ENCODE results near the gene CABLES1.

The CABLES1 gene

GRCh38 chr18:23188068-23188760 is 52.9 kb downstream of the CABLES1 start:
- no peak for DNase-seq (ENCODE audit: extremely low spot score)
- POLR2A ChIA-PET: no interaction called here
- CTCF ChIA-PET: no interaction called here
- TF ChIP-seq ARNT (IDR thresholded peaks at IDR 0.05) (no peak), CTBP1 (IDR thresholded peaks at IDR 0.05; ENCODE audit: borderline replicate concordance) (no peak), ZNF384 (IDR thresholded peaks at IDR 0.05) (no peak), FOXK2 (IDR thresholded peaks at IDR 0.05) (no peak), ELF4 (IDR thresholded peaks at IDR 0.05) (no peak), BHLHE40 (IDR thresholded peaks at IDR 0.05; ENCODE audit: borderline replicate concordance) (no peak), SP1 (IDR thresholded peaks at IDR 0.05) (no peak), TARDBP (IDR thresholded peaks at IDR 0.05) (no peak), SUZ12 (IDR thresholded peaks at IDR 0.05) (no peak), HDGF (IDR thresholded peaks at IDR 0.05; ENCODE audit: borderline replicate concordance) (no peak), FOXM1 (IDR thresholded peaks at IDR 0.05; ENCODE audit: borderline replicate concordance) (no peak), LEF1 (IDR thresholded peaks at IDR 0.05; ENCODE audit: borderline replicate concordance) (no peak), NFRKB (IDR thresholded peaks at IDR 0.05) (no peak), FOXA1 (IDR thresholded peaks at IDR 0.05) (no peak), L3MBTL2 (conservative IDR thresholded peaks at IDR 0.05) (no peak)
- TF ChIP-seq, protein P1, sequence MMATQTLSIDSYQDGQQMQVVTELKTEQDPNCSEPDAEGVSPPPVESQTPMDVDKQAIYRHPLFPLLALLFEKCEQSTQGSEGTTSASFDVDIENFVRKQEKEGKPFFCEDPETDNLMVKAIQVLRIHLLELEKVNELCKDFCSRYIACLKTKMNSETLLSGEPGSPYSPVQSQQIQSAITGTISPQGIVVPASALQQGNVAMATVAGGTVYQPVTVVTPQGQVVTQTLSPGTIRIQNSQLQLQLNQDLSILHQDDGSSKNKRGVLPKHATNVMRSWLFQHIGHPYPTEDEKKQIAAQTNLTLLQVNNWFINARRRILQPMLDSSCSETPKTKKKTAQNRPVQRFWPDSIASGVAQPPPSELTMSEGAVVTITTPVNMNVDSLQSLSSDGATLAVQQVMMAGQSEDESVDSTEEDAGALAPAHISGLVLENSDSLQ (IDR thresholded peaks at IDR 0.05): no peak

DNA sequence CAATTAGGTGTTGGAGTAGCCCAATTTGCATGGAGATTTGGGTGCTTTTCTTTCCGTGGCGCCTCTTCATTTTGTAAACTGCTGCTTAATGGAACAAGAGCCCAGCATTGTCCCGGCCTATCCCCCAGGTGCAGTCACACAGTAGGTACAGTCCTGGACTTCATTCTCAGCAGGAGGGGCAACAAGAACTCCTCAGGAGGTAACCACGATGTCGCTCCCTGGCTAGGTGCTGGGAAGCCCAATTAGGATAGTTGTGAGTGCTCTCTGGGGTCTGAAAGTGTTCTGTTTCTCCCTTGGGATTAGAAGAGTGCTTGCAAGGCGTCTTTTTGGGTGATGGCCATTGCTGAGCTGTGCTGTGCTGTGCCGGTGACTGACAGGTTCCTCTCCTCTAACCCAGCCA is 53.8 kb downstream of the CABLES1 start:
- POLR2A ChIA-PET: no interaction called here
- no peak for DNase-seq (ENCODE audit: extremely low spot score)
- CTCF ChIA-PET: interaction anchor here (0.6 kb wide), 1 partner anchor 257 kb away, joined by 3 read pairs; no protein-coding TSS in a partner anchor
- no peak for TF ChIP-seq LEF1 (IDR thresholded peaks at IDR 0.05; ENCODE audit: borderline replicate concordance)
- TF ChIP-seq FOXK2 (IDR thresholded peaks at IDR 0.05): no peak
- no peak for TF ChIP-seq HDGF (IDR thresholded peaks at IDR 0.05; ENCODE audit: borderline replicate concordance)
- TF ChIP-seq SP1 (IDR thresholded peaks at IDR 0.05): no peak
- no peak for TF ChIP-seq FOXM1 (IDR thresholded peaks at IDR 0.05; ENCODE audit: borderline replicate concordance)
- TF ChIP-seq FOXA1 (IDR thresholded peaks at IDR 0.05): no peak
- TF ChIP-seq NFRKB (IDR thresholded peaks at IDR 0.05): no peak
- no peak for TF ChIP-seq ARNT (IDR thresholded peaks at IDR 0.05)
- TF ChIP-seq L3MBTL2 (conservative IDR thresholded peaks at IDR 0.05): no peak
- no peak for TF ChIP-seq ZNF384 (IDR thresholded peaks at IDR 0.05)
- no peak for TF ChIP-seq BHLHE40 (IDR thresholded peaks at IDR 0.05; ENCODE audit: borderline replicate concordance)
- TF ChIP-seq CTBP1 (IDR thresholded peaks at IDR 0.05; ENCODE audit: borderline replicate concordance): no peak
- TF ChIP-seq TARDBP (IDR thresholded peaks at IDR 0.05): no peak
- no peak for TF ChIP-seq SUZ12 (IDR thresholded peaks at IDR 0.05)
- TF ChIP-seq, protein P1 (IDR thresholded peaks at IDR 0.05): no peak

- no peak for TF ChIP-seq FOXA1 (IDR thresholded peaks at IDR 0.05)
- no peak for TF ChIP-seq FOXM1 (IDR thresholded peaks at IDR 0.05; ENCODE audit: borderline replicate concordance)
- TF ChIP-seq NFRKB (IDR thresholded peaks at IDR 0.05): no peak
- TF ChIP-seq TARDBP (IDR thresholded peaks at IDR 0.05): no peak
- TF ChIP-seq FOXK2 (IDR thresholded peaks at IDR 0.05): no peak
- TF ChIP-seq, protein P1 (IDR thresholded peaks at IDR 0.05): no peak
- TF ChIP-seq L3MBTL2 (conservative IDR thresholded peaks at IDR 0.05): no peak
- TF ChIP-seq ELF4 (IDR thresholded peaks at IDR 0.05): no peak
- no peak for TF ChIP-seq CTBP1 (IDR thresholded peaks at IDR 0.05; ENCODE audit: borderline replicate concordance)
- no peak for TF ChIP-seq BHLHE40 (IDR thresholded peaks at IDR 0.05; ENCODE audit: borderline replicate concordance)
- ChIA-PET CTCF (interaction anchor here (1.0 kb wide), 1 partner anchor 159 kb away, joined by 3 read pairs; no protein-coding TSS in a partner anchor), POLR2A (no interaction called here)
- DNase-seq (ENCODE audit: extremely low spot score): no peak
Observed at GRCh38 chr18:23189768-23190661, 54.7 kb downstream of the CABLES1 start.

DNA sequence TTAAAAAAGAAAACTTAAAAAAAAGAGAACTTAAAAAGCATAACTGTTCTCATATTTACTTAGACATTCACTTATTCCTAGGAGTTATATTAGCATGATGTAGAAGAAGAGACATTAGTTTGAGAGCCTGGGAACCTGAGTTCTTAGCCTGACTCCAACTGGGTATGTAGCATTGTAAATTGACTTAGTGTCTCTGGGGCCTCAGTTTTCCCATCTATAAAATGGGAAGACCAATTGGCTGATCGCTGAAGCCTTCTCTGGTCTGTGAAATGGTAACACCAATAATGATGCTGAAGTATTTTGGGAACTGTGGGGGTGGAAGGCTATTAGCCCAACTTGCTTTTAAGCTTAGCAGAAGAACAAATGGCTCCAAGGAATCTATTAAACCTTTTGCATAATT is 55.9 kb downstream of the CABLES1 start:
- TF ChIP-seq LEF1 (IDR thresholded peaks at IDR 0.05; ENCODE audit: borderline replicate concordance) (no peak), ZNF384 (IDR thresholded peaks at IDR 0.05) (no peak), SP1 (IDR thresholded peaks at IDR 0.05) (no peak), NFRKB (IDR thresholded peaks at IDR 0.05) (no peak), TARDBP (IDR thresholded peaks at IDR 0.05) (no peak), BHLHE40 (IDR thresholded peaks at IDR 0.05; ENCODE audit: borderline replicate concordance) (no peak), FOXM1 (IDR thresholded peaks at IDR 0.05; ENCODE audit: borderline replicate concordance) (no peak), ELF4 (IDR thresholded peaks at IDR 0.05) (no peak), FOXA1 (IDR thresholded peaks at IDR 0.05) (no peak), SUZ12 (IDR thresholded peaks at IDR 0.05) (no peak), FOXK2 (IDR thresholded peaks at IDR 0.05) (no peak), CTBP1 (IDR thresholded peaks at IDR 0.05; ENCODE audit: borderline replicate concordance) (no peak), HDGF (IDR thresholded peaks at IDR 0.05; ENCODE audit: borderline replicate concordance) (no peak), L3MBTL2 (conservative IDR thresholded peaks at IDR 0.05) (no peak), ARNT (IDR thresholded peaks at IDR 0.05) (no peak)
- TF ChIP-seq, protein P1 (IDR thresholded peaks at IDR 0.05): no peak
- ChIA-PET POLR2A (no interaction called here), CTCF (interaction anchor here (1.5 kb wide), 1 partner anchor 16 kb away, joined by 5 read pairs; no protein-coding TSS in a partner anchor)
- no peak for DNase-seq (ENCODE audit: extremely low spot score)
